Measurements from ENCODE around the gene PFKFB3. TPM values are rescaled to one million over a fixed set of nuclear protein-coding genes. Genes with fewer than 3 reads are reported as not detected.

Gene PFKFB3
- total and polyA plus RNA-seq, 4 donors: 11.4 to 234 (median 66.3) TPM

DNA sequence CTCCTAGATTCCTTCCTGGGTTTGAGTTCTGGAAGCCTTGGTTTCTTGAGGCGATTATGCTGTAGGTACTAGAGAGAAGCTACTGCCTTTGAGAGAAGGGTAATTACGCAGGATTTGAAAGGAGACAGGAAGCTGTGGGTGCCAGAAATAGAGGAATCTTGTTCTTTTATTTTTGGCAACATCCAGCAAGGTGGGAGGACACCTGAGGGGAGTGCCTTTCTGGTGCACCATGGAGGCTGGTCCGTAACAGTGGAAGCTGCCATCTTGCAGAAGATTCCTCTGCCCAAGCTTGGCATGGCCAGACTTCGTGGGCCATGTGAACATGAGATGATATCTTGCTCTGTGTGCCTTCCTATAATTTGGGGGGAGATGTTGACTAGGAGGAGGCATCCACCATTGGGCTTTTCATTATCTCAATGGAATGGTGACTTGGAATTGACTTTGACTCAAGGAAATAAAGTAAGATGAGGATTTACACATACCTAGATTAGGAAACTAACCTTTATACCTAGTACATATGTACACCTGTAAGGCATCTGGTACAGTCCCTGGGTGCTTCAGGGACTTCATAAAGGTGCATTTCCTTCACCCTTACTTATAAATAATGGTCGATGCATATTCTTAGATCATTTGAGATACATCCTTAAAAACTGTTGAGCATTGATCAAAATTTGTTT is 98.2 kb downstream of the PFKFB3 start:
- Histone ChIP-seq H3K27me3 (ENCODE audit: control insufficient read depth in 3 of 3, insufficient read depth in 3 of 3, low read length in 2 of 3) (no peaks in the 10 kb centered on the region), H3K27ac (ENCODE audit: low read depth in 1 of 2, low read length in 1 of 2) (no peak overlapping the region), H3K9ac (ENCODE audit: insufficient read depth in 1 of 2, low read length in 2 of 2) (no peak overlapping the region), H3K36me3 (ENCODE audit: control insufficient read depth in 4 of 4, insufficient read depth in 4 of 4, low read length in 4 of 4) (no peaks in the 10 kb centered on the region), H3K4me1 (ENCODE audit: control insufficient read depth in 5 of 5, insufficient read depth in 5 of 5, low read length in 5 of 5) (peaks cover 0 to 20% (median 8%) of the 10 kb centered on the region in 5 donors), H3K4me3 (no peak overlapping the region), H3K9me3 (ENCODE audit: control insufficient read depth in 4 of 4, insufficient read depth in 3 of 4, low read length in 3 of 4) (peaks cover 0 to 2% (median 0%) of the 10 kb centered on the region in 4 donors)
- no peak for ATAC-seq (ENCODE audit: insufficient read depth, low FRiP score)
- TF ChIP-seq, protein P1, sequence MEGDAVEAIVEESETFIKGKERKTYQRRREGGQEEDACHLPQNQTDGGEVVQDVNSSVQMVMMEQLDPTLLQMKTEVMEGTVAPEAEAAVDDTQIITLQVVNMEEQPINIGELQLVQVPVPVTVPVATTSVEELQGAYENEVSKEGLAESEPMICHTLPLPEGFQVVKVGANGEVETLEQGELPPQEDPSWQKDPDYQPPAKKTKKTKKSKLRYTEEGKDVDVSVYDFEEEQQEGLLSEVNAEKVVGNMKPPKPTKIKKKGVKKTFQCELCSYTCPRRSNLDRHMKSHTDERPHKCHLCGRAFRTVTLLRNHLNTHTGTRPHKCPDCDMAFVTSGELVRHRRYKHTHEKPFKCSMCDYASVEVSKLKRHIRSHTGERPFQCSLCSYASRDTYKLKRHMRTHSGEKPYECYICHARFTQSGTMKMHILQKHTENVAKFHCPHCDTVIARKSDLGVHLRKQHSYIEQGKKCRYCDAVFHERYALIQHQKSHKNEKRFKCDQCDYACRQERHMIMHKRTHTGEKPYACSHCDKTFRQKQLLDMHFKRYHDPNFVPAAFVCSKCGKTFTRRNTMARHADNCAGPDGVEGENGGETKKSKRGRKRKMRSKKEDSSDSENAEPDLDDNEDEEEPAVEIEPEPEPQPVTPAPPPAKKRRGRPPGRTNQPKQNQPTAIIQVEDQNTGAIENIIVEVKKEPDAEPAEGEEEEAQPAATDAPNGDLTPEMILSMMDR (IDR thresholded peaks at IDR 0.05; ENCODE audit: control extremely low read depth, extremely low read depth): no peak
- WGBS, 2 donors: 87 to 88% methylated on average over 5 of the region's 5 CpGs
- DNase-seq: no peak

DNA sequence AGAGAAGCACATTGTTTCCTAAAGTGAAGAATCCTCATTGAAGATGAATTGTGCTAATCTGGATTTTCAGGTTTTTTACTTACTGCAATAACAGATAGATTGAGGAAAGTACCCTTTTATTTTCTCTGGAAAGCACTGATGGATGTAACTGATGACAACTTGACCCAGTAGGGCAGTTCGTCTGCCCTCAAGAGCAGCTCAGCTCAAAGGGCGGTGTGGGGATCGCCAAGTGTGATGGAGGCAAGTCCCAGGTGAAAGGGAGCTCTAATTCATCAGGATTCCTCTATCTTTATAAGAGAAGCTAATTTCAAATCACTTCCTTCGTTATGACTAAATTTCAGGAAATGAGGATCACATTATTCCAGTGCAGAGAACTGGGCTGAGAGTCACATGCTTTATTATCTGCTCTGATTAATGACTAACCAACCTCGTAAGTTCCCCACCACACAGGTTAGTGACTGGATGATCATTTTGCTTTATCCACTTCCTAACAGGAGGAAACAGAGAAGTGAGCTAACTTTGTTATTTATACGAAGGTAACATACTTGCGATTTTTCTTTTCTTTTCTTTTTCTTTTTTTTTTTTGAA is 98.8 kb downstream of the PFKFB3 start:
- Histone ChIP-seq H3K9ac (ENCODE audit: insufficient read depth in 1 of 2, low read length in 2 of 2) (no peak overlapping the region), H3K4me1 (ENCODE audit: control insufficient read depth in 5 of 5, insufficient read depth in 5 of 5, low read length in 5 of 5) (peaks cover 0 to 20% (median 8%) of the 10 kb centered on the region in 5 donors), H3K27ac (ENCODE audit: low read depth in 1 of 2, low read length in 1 of 2) (no peak overlapping the region), H3K36me3 (ENCODE audit: control insufficient read depth in 4 of 4, insufficient read depth in 4 of 4, low read length in 4 of 4) (no peaks in the 10 kb centered on the region), H3K9me3 (ENCODE audit: control insufficient read depth in 4 of 4, insufficient read depth in 3 of 4, low read length in 3 of 4) (peaks cover 0 to 2% (median 0%) of the 10 kb centered on the region in 4 donors), H3K27me3 (ENCODE audit: control insufficient read depth in 3 of 3, insufficient read depth in 3 of 3, low read length in 2 of 3) (no peaks in the 10 kb centered on the region), H3K4me3 (no peak overlapping the region)
- DNase-seq (no peak), ATAC-seq (ENCODE audit: insufficient read depth, low FRiP score) (no peak)
- WGBS, 2 donors: 81 to 82% methylated on average over 7 of the region's 7 CpGs
- TF ChIP-seq, protein P1 (IDR thresholded peaks at IDR 0.05; ENCODE audit: control extremely low read depth, extremely low read depth): no peak

Small RNA genes lying within 50 kb of the gene (small RNA-seq; reads per million reads assigned to genes)
- gene RF00019 (ENCODE audit: low replicate concordance): not detected

Other genes with a start within 250 kb of the PFKFB3 start
- gene IL15RA, start 225.4 kb upstream of the PFKFB3 start, total RNA-seq: 10 to 100 TPM; 13.2 to 40.0 TPM
- 10 to 100 TPM; 25.5 to 67.7 TPM for gene IL15RA, start 225.4 kb upstream of the PFKFB3 start, polyA plus RNA-seq
- 1 to 10 TPM; 1.2 to 5.7 TPM for gene IL2RA, start 140.6 kb upstream of the PFKFB3 start, total RNA-seq
- gene IL2RA, start 140.6 kb upstream of the PFKFB3 start, polyA plus RNA-seq: 10 to 100 TPM in 1 of 2 donors, under 1 TPM in 1; 0.24 to 10.3 TPM
- 100 to 1,000 TPM in 1 of 2 donors, 10 to 100 TPM in 1; 84.5 to 103 TPM for gene RBM17, start 113.9 kb upstream of the PFKFB3 start, total RNA-seq
- 10 to 100 TPM; 65.5 to 76.7 TPM for gene RBM17, start 113.9 kb upstream of the PFKFB3 start, polyA plus RNA-seq